Osteocyte (in vitro differentiated cells): Measurements from ENCODE around the gene KCNAB2. TPM values are rescaled to one million over a fixed set of nuclear protein-coding genes. Genes with fewer than 3 reads are reported as not detected.

Source experiments
- DNase-seq: peaks from one replicate; pipeline ENCODE4 v3.0.0; 2021; ENCODE audit warnings: mixed read lengths; ENCODE audit not compliant: unreplicated experiment; ENCODE audit errors: extremely low spot score
- H3K27ac Mint-ChIP-seq: one replicate; pipeline ENCODE4 v1.8.0; 2021; ENCODE audit warnings: mild to moderate bottlenecking, mixed read lengths; ENCODE audit not compliant: unreplicated experiment
- H3K27me3 Mint-ChIP-seq: one replicate; pipeline ENCODE4 v1.8.0; 2021; ENCODE audit warnings: mixed read lengths; ENCODE audit not compliant: unreplicated experiment
- H3K36me3 Mint-ChIP-seq: one replicate; pipeline ENCODE4 v1.8.0; 2021; ENCODE audit warnings: mixed read lengths; ENCODE audit not compliant: unreplicated experiment
- H3K4me1 Mint-ChIP-seq: one replicate; pipeline ENCODE4 v1.8.0; 2021; ENCODE audit warnings: mixed read lengths; ENCODE audit not compliant: unreplicated experiment
- H3K4me3 Mint-ChIP-seq: one replicate; pipeline ENCODE4 v1.8.0; 2021; ENCODE audit warnings: mild to moderate bottlenecking, moderate library complexity, mixed read lengths; ENCODE audit not compliant: unreplicated experiment
- H3K9me3 Mint-ChIP-seq: one replicate; pipeline ENCODE4 v1.8.0; 2021; ENCODE audit warnings: mixed read lengths; ENCODE audit not compliant: unreplicated experiment
- total RNA-seq: library from RNA; stranded (reverse); gene quantifications from 2 replicates; pipeline ENCODE4 v1.2.1, GENCODE V29; 2021
- TF ChIP-seq, protein P1 (sequence below): fragments of 200-600 bp; sonication (generic); IDR thresholded peaks from 2 replicates; pipeline ENCODE4 v1.5.0; 2021; ENCODE audit warnings: antibody characterized with exemption, mild to moderate bottlenecking, moderate library complexity

Gene KCNAB2
- total RNA-seq, 1 donor from 2014 or later = 9.3 TPM

DNA sequence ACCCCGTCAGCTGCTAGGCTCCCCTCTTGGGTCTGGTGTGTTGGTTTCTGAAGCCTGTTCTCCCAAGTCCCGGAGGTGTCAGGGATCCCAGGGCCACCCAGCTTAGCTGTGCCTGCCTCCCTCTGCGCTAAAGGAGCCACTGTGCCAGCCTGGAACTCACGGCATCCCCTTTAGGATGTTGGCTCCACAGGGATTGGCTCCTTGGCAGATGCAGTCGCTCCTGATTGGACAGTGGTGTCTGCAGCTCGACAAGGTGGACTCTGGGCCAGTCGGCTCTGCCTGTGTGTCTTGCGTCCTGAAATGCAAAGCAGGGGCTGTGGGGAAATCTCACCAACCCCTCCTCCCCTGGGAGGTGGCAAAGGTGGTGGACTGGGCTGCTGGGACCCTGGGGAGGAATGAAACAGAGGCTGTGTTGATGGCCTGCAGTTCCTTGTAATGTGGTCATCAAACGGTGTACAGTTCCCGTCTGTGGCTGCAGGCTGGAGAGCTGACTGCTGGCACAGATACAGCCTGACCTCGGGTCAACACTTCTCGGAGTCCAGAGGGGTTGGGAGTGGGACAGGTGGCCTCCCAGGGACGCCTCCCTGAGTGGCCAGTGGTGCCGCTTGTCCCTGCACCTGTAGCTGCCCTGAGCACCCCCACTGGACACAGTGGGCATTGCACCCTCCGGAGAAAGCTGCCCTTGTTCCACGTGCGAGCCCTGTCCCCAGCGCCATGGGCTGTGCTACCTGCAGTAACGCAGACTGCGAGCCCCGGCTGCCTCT, 11.5 kb upstream of the KCNAB2 start:
- Mint-ChIP-seq H3K27ac (no peak overlapping the region), H3K4me1 (peaks cover 11% of the 10 kb centered on the region), H3K36me3 (no peaks in the 10 kb centered on the region), H3K27me3 (peaks cover 3% of the 10 kb centered on the region), H3K9me3 (no peaks in the 10 kb centered on the region), H3K4me3 (no peak overlapping the region)
- DNase-seq = no peak
- TF ChIP-seq, protein P1, sequence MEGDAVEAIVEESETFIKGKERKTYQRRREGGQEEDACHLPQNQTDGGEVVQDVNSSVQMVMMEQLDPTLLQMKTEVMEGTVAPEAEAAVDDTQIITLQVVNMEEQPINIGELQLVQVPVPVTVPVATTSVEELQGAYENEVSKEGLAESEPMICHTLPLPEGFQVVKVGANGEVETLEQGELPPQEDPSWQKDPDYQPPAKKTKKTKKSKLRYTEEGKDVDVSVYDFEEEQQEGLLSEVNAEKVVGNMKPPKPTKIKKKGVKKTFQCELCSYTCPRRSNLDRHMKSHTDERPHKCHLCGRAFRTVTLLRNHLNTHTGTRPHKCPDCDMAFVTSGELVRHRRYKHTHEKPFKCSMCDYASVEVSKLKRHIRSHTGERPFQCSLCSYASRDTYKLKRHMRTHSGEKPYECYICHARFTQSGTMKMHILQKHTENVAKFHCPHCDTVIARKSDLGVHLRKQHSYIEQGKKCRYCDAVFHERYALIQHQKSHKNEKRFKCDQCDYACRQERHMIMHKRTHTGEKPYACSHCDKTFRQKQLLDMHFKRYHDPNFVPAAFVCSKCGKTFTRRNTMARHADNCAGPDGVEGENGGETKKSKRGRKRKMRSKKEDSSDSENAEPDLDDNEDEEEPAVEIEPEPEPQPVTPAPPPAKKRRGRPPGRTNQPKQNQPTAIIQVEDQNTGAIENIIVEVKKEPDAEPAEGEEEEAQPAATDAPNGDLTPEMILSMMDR = peak; percentile 62

DNA sequence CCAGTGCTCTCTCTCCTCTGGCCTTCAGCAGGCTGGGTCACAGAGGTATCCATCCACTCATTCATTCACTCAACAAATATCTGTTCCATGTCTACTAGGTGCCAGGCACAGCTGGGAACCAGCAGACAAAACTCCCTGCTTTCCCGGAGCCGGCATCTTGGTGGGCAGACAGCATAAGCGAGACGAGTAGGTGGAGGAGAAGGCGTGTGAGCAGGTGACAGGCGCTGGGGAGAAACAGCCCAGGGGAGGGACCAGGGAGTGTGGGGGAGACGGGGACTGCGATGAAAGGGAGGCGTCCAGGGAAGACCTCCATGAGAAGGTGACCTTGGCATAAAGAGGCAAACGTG, 11.0 kb upstream of the KCNAB2 start:
- Mint-ChIP-seq H3K9me3 (no peaks in the 10 kb centered on the region), H3K27ac (no peak overlapping the region), H3K4me1 (peaks cover 11% of the 10 kb centered on the region), H3K4me3 (no peak overlapping the region), H3K27me3 (peaks cover 3% of the 10 kb centered on the region), H3K36me3 (no peaks in the 10 kb centered on the region)
- DNase-seq = no peak
- TF ChIP-seq, protein P1 = no peak

DNA sequence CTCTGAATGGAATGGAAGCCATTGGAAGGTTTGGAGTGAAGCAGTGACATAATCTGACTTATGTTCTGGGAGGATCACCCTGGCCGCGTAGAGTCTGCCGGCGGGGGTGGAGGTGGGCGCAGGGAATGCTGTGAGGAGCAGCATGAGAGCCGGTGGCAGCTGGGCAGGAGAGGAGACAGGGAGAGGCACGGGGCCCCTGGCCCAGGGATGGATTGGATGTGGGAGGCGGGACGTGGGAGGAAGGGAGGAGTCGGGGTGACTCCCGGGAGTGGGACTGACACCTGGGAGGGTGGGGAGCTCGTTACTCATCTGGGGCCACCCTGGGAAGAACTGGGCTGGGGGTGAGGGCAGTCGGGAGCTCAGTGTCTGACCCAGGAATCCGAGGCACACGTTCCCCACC, 10.4 kb upstream of the KCNAB2 start:
- Mint-ChIP-seq H3K9me3 (no peaks in the 10 kb centered on the region), H3K27ac (no peak overlapping the region), H3K4me1 (peaks cover 11% of the 10 kb centered on the region), H3K4me3 (no peak overlapping the region), H3K36me3 (no peaks in the 10 kb centered on the region), H3K27me3 (peaks cover 3% of the 10 kb centered on the region)
- TF ChIP-seq, protein P1 = no peak
- no peak for DNase-seq

DNA sequence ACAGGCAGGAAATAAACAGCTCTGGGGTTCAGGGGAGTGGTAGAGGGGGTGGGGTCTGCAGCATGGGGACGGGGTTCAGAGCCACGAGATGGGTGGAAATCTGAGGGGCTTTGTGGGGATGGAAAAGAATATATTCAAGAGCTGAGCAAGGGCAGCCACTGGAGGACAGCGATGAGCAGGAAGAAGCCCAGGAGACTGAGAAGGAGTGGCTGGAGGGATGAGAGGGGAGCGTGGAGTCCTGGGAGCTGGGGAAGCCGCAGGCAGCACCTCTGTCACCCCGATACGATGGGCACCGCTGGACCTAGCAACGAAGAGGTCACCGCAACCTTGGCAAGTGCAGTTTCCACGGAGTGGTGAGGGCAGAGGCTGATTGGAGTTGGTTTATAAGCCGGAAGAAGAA, 10.0 kb upstream of the KCNAB2 start:
- Mint-ChIP-seq H3K4me1 (peaks cover 11% of the 10 kb centered on the region), H3K36me3 (no peaks in the 10 kb centered on the region), H3K4me3 (no peak overlapping the region), H3K9me3 (no peaks in the 10 kb centered on the region), H3K27me3 (peaks cover 3% of the 10 kb centered on the region), H3K27ac (no peak overlapping the region)
- TF ChIP-seq, protein P1 = no peak
- no peak for DNase-seq

DNA sequence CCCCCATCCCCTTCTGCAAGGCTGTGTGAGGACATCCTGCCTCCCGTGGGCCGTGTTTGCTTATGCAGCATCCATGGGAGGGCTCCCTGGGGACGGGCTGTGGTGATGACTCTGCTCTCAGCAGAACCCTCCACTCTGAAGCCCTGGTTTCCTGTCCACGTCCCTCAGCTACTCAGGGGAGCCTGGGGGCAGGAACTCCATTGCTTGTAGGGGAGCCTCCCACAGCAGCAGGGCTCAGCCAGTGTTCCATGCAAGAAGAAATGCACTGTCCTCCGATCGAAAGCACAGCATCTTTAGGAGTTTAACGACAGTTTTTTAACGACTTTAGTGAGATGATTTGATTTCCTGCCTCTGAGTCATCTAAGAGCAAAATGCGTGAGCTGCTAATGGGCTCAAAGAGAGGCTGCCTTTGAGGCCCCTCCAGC, 8.3 kb upstream of the KCNAB2 start:
- DNase-seq = no peak
- Mint-ChIP-seq H3K27me3 (peaks cover 7% of the 10 kb centered on the region), H3K36me3 (no peaks in the 10 kb centered on the region), H3K4me1 (peaks cover 11% of the 10 kb centered on the region), H3K27ac (no peak overlapping the region), H3K4me3 (no peak overlapping the region), H3K9me3 (no peaks in the 10 kb centered on the region)
- TF ChIP-seq, protein P1 = no peak
